ENCODE data around the gene HPCA. TPM values are rescaled to one million over a fixed set of nuclear protein-coding genes. Genes with fewer than 3 reads are reported as not detected.

The HPCA gene
- total RNA-seq, 1 donor from 2014 or later, result not detected

GRCh38 chr1:32887623-32888022 is 1.3 kb downstream of the HPCA start:
- intact Hi-C loops (cut with DNase I), result loop anchor here (2.0 kb wide), 1 partner anchor 39 kb away; no protein-coding TSS in a partner anchor

DNA sequence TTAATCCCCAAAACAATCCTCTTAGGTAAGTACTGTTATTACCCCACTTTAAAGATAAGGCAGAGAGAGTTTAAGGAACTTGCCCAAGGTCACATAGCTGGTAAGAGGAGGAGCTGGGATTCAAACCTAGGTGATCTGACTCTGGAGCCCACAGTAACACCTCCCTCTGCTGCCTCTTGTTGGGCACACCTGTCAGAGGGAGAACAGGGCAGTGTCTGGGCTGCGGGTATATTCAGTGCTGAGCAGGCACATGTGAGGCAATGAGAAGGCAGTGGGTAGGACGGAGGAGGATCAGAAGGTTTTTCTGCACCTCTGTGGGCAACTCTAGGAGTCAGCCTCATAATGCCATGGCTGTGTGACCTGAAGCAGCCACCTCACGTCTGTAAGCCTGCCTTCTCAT is 1.8 kb downstream of the HPCA start:
- peak; percentile 24 for DNase-seq (ENCODE audit: low spot score)
- intact Hi-C loops (cut with DNase I), result loop anchor here (2.0 kb wide), 1 partner anchor 39 kb away; no protein-coding TSS in a partner anchor

More at GRCh38 chr1:32887623-32888022, 1.3 kb downstream of the HPCA start:
- DNase-seq (ENCODE audit: low spot score), result no peak

DNA sequence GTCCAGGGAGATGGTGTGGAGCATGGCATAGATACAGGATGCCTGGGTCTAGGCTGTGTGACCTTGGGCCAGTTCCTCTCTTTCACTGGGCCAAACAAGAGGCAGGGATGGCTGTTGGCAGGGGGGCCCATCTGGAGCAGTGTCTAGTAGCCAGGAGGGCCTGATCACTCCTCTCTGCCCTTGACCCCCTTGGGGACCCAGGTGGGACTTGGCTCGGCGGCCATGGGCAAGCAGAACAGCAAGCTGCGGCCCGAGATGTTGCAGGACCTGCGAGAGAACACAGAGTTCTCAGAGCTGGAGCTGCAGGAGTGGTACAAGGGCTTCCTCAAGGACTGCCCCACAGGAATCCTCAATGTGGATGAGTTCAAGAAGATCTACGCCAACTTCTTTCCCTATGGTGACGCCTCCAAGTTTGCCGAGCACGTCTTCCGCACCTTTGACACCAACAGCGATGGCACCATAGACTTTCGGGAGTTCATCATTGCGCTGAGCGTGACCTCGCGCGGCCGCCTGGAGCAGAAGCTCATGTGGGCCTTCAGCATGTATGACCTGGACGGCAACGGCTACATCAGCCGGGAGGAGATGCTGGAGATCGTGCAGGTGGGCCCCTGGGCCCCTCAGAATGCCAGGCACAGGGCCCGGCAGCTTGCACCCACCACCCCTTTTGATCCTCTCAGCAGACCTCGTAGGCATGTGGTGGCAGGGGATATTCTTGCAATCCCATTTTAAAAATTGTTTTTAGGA is 2.6 kb downstream of the HPCA start:
- DNase-seq (ENCODE audit: low spot score), result no peak
- intact Hi-C loops (cut with DNase I), result loop anchor here (2.0 kb wide), 1 partner anchor 38 kb away; no protein-coding TSS in a partner anchor

GRCh38 chr1:32889731-32890278 is 3.5 kb downstream of the HPCA start:
- intact Hi-C loops (cut with DNase I), result loop anchor here (2.0 kb wide), 1 partner anchor 37 kb away; no protein-coding TSS in a partner anchor
- DNase-seq (ENCODE audit: low spot score), result peak; percentile 4

GRCh38 chr1:32890516-32891240 is 4.4 kb downstream of the HPCA start:
- peak; percentile 51 for DNase-seq (ENCODE audit: low spot score)
- intact Hi-C loops (cut with DNase I), result no loop called here

DNA sequence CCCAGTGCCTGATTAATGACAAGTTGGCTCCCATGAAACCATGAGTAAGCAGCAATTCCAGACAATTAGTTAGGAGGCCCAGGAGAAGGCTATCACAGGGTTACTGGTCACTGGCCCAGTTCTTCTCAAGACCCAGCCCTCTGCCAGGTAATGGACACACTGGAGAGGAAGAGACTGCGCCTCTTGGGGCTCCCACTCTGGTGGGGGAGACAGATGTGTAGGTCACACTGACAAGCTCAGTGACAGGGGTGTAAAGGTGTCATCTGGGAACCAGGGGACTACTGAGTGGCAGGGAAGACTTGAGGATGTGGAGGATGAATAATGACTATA is 4.9 kb downstream of the HPCA start:
- peak; percentile 54 for DNase-seq (ENCODE audit: low spot score)
- intact Hi-C loops (cut with DNase I), result no loop called here

- DNase-seq (ENCODE audit: low spot score), result no peak
- intact Hi-C loops (cut with DNase I), result no loop called here
Observed at GRCh38 chr1:32891630-32892029, 5.3 kb downstream of the HPCA start.

GRCh38 chr1:32892368-32893197 is 6.3 kb downstream of the HPCA start:
- intact Hi-C loops (cut with DNase I), result no loop called here
- DNase-seq (ENCODE audit: low spot score), result peak; percentile 74

DNA sequence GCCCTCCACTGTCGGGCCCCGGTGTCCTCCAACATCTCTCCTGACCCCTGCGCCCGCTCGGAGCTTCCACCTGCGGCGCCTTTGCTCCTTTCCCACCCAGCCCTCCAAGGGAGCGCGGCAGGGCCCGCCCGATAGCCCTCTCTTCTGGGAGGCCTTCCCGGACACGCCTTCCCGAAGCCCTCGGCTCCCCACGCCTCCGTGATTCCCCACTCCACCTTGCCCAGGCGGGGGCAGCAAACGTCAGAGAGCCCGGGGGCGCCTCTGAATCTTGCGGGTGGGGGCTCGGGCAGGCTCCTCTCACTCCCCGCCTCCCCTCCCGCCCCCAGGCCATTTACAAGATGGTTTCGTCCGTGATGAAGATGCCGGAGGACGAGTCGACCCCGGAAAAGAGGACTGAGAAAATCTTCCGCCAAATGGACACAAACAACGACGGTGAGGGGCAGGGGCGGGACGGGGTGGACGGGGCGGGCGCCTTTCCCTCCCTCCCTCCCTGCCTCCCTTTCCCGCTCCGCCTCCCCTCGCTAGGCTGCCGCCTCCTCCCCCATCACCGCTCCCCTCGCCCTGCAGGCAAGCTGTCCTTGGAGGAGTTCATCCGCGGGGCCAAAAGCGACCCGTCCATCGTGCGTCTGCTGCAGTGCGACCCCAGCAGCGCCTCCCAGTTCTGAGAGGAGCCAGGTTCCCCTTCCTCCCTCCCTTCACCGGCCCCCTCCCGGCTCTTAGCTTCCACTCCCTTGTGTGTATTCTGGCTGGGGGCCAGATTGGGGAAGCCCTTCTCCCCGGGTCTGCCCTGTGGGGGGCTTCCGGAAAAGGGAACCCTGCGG is 7.1 kb downstream of the HPCA start:
- DNase-seq (ENCODE audit: low spot score), result peak; percentile 74
- intact Hi-C loops (cut with DNase I), result no loop called here

- intact Hi-C loops (cut with DNase I), result no loop called here
- peak; percentile 35 for DNase-seq (ENCODE audit: low spot score)
Observed at GRCh38 chr1:32894019-32894600, 7.8 kb downstream of the HPCA start.

DNA sequence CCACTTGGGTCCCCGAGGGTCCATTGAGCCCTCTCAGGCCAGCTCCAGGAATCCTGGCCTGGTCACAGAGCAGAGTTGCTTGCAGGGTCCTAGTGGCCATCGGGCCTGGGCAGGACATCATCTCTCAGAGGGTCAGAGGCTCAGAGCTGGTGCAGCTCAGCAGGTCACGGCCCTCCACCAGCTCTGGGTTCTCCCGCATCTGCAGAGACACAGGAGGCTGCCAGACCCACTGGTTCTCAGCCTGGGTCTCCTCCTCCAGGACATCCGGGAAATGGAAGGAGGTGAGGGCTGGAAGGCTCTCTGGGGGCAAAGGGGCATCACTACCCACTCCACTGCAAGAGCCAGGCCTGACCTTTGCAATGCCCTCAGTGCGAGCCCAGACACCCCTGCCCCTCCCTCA is 8.4 kb downstream of the HPCA start:
- peak; percentile 39 for DNase-seq (ENCODE audit: low spot score)
- intact Hi-C loops (cut with DNase I), result no loop called here

DNA sequence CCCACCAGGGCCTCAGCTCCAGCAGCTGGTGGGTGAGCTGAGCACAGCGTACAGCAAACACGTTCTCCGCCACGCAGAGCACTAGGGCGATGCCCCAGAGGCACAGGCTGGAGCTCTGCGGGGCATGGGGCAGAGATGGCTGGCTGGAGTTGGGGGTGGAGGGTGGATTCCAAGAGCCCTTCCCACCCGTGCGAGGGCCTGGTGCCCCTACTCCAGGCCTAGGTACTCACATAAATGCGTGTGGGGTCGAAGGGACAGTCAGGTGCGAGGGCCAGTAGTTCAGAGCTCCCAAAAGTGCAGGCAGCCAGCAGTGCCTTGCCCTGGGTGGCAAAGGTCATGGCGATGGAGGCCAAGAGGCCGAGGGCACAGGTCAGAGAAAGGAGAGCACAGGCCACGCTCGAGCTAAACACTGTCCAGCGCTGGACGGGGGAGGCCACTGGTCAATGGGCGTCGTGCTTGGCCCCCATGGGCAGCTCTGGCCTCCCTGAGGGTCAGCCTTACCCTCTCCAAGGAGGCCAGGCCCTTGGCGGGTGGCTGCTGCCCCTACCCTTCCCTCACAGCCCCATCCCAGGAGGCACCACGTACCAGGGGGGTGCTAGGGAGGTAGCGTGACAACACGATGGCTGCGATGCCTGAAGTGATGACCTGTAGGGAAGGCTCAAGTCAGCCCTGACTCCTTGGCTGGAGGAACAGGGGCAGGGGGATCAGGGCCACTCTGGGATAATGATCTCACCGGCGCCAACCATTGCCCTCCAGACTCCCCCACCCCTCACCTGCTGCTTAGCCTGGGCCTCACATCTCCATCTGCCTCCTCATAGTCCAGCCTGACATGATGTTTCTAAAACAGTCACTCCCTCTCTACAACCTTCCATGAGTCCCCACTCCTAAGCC is 9.3 kb downstream of the HPCA start:
- intact Hi-C loops (cut with DNase I), result no loop called here
- peak; percentile 65 for DNase-seq (ENCODE audit: low spot score)

DNA sequence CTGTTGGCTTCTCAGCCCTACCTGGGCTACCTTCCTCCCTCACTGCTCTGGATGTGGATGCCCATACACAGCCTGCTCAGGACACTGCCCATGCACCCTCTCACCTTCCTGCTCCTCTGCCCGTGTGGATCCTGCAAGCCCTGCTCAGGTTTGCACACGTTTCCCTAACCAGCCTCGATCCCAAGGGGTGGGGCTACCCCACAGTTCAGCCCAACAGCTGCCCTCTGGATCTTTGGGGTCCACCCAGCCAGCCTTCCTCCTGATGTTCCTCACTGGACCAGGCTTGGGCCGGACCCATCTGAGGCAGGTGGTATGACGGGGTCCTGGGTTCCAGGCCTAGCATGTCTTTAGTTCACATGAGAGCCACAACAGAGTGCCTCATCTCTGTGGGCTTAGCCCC is 10.2 kb downstream of the HPCA start:
- intact Hi-C loops (cut with DNase I), result no loop called here
- DNase-seq (ENCODE audit: low spot score), result peak; percentile 31

- DNase-seq (ENCODE audit: low spot score), result peak; percentile 57
- intact Hi-C loops (cut with DNase I), result no loop called here
Observed at GRCh38 chr1:32897082-32898049, 11.1 kb downstream of the HPCA start.

- intact Hi-C loops (cut with DNase I), result no loop called here
- peak; percentile 39 for DNase-seq (ENCODE audit: low spot score)
Observed at GRCh38 chr1:32898056-32898455, 11.8 kb downstream of the HPCA start.

- intact Hi-C loops (cut with DNase I), result no loop called here
- peak; percentile 60 for DNase-seq (ENCODE audit: low spot score)
Observed at GRCh38 chr1:32898958-32899357, 12.7 kb downstream of the HPCA start.
